Gastroesophageal sphincter (tissue), 4 donors: ENCODE data around the gene TRIM63. TPM values are rescaled to one million over a fixed set of nuclear protein-coding genes. Genes with fewer than 3 reads are reported as not detected.

ENCODE experiments used
- ATAC-seq: fragments of 150-250 bp; one replicate; pipeline ENCODE4 v1.9.1; 2016; ENCODE audit warnings: mild to moderate bottlenecking, moderate library complexity
- H3K27ac ChIP-seq, 4 donors: fragments of 200-600 bp; sonication (generic) in 3 of 4; 1 replicate in 3 of 4; 2 replicates in 1 of 4; pipeline ENCODE4 v1.5.1; 2016 to 2019
- H3K27me3 ChIP-seq: fragments of 200-600 bp; sonication (generic); one replicate; pipeline ENCODE4 v1.5.1; 2019
- H3K36me3 ChIP-seq, 2 donors: fragments of 200-600 bp; sonication (generic); one replicate each; pipeline ENCODE4 v1.5.1; 2019; ENCODE audit warnings: control low read depth in 1 of 2
- H3K4me1 ChIP-seq, 3 donors: fragments of 200-600 bp; sonication (generic); 1 replicate in 2 of 3; 2 replicates in 1 of 3; pipeline ENCODE4 v1.5.1; 2016 to 2019; ENCODE audit warnings: control low read depth in 2 of 3
- H3K4me3 ChIP-seq, 2 donors: fragments of 200-600 bp; sonication (generic); one replicate each; pipeline ENCODE4 v1.5.1; 2019; ENCODE audit warnings: mild to moderate bottlenecking in 1 of 2, moderate library complexity in 1 of 2
- H3K9me3 ChIP-seq, 3 donors: fragments of 200-600 bp; sonication (generic); one replicate each; pipeline ENCODE4 v1.5.1; 2017 to 2019; ENCODE audit warnings: control low read depth in 2 of 3
- EP300 ChIP-seq: sonication (generic); formaldehyde crosslinking; IDR thresholded peaks from one replicate; pipeline ENCODE4 v1.6.1; 2017; ENCODE audit warnings: antibody characterized with exemption, mild to moderate bottlenecking
- POLR2A ChIP-seq, 2 donors: fragments of 450-650 bp; IDR thresholded peaks; one replicate each; pipeline ENCODE4 v1.6.1; 2017; ENCODE audit warnings: antibody characterized with exemption in 2 of 2, mild to moderate bottlenecking in 2 of 2, moderate library complexity in 1 of 2
- POLR2AphosphoS5 ChIP-seq: sonication (generic); formaldehyde crosslinking; IDR thresholded peaks from one replicate; pipeline ENCODE4 v1.6.1; 2017; ENCODE audit warnings: antibody characterized with exemption
- WGBS, 2 donors: methylation state at CpG; one replicate each; pipeline ENCODE4 v1.1.5; 2018; ENCODE audit warnings: low coverage in 1 of 2; 5-methylcytosine and 5-hydroxymethylcytosine counted together
- total RNA-seq, 4 donors: library from RNA; depleted of rRNA; stranded (reverse); fragments of >200 nt; gene quantifications; one replicate each; pipeline ENCODE4 v1.1.0, GENCODE V29; 2016
- TF ChIP-seq, protein P1 (sequence below), 4 experiments: fragments of 200-600 bp in 2 of 4; fragments of 450-650 bp in 2 of 4; sonication (generic) in 1 of 4; IDR thresholded peaks; one replicate each; pipeline ENCODE4 v1.5.1; 2017 to 2019; ENCODE audit warnings: antibody characterized with exemption in 4 of 4, mild to moderate bottlenecking in 2 of 4, moderate library complexity in 2 of 4

The TRIM63 gene
- total RNA-seq, 4 donors from 2014 or later, result 0.15 to 2.3 (median 0.82) TPM

DNA sequence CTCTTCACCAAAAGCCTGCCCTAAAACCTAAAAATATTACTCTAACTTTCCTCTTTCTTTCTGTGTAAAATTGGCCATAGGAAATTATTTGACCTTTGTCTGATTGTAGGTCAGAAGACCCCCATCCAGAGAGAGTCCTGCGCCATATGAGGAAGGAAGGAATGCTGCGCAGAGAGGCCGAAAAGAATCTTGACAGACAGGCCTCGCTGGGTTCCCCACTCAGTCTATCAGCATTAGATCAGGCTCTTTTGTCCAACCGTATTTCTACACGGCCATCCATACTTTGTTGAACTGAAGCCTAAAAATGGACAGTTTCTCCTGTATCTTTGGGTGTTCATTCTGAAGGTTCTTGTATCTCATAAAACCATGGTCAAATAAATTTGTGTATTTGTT is 17.2 kb downstream of the TRIM63 start:
- Histone ChIP-seq H3K27me3 (peaks cover 82% of the 10 kb centered on the region), H3K4me3 (no peak overlapping the region), H3K27ac (no peak overlapping the region), H3K4me1 (peaks cover 0 to 14% (median 3%) of the 10 kb centered on the region in 3 donors), H3K9me3 (no peaks in the 10 kb centered on the region), H3K36me3 (no peaks in the 10 kb centered on the region)
- TF ChIP-seq POLR2A (IDR thresholded peaks at IDR 0.05) (no peak), EP300 (no peak), POLR2AphosphoS5 (no peak)
- TF ChIP-seq, protein P1, sequence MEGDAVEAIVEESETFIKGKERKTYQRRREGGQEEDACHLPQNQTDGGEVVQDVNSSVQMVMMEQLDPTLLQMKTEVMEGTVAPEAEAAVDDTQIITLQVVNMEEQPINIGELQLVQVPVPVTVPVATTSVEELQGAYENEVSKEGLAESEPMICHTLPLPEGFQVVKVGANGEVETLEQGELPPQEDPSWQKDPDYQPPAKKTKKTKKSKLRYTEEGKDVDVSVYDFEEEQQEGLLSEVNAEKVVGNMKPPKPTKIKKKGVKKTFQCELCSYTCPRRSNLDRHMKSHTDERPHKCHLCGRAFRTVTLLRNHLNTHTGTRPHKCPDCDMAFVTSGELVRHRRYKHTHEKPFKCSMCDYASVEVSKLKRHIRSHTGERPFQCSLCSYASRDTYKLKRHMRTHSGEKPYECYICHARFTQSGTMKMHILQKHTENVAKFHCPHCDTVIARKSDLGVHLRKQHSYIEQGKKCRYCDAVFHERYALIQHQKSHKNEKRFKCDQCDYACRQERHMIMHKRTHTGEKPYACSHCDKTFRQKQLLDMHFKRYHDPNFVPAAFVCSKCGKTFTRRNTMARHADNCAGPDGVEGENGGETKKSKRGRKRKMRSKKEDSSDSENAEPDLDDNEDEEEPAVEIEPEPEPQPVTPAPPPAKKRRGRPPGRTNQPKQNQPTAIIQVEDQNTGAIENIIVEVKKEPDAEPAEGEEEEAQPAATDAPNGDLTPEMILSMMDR (IDR thresholded peaks at IDR 0.05), result no peak
- WGBS, 2 donors, result 84 to 91% methylated on average over 5 to 6 of the region's 6 CpGs
- ATAC-seq, result no peak

DNA sequence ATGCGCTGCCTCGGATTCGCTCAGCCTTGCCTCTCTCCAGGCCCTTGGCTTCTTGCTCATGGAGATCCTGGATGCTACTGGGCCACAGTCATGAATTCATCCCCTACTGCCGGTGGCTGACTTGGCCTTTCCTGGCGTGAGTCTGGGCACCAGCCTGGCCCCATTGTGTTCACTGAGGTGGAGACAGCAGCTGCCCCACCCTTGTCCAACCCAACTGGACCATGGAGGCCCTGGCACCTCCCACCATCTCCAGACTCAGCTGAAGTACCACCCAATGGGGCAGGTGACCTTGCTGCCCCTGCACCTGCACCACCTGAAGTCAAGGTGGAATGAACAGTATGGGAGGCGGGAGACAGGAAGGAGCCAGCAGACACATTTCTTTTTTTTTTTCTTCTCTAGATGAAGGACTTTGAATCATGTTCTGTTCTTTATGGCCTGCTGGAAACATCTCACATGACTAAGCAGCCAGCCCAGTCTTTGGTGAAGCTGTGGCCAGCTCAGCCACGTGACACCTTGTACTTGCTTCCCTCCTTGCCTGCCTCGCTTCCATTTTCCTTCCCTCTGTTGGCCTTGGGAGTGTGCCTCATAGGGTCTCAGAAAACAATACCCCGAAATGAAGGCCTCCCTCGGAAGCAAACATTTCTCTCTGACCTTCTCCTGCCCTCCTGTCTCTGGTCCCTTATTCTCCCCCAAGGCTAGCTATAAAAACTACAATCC is 17.7 kb downstream of the TRIM63 start:
- TF ChIP-seq POLR2A (IDR thresholded peaks at IDR 0.05) (no peak), EP300 (no peak)
- Histone ChIP-seq H3K27me3 (peaks cover 84% of the 10 kb centered on the region), H3K4me3 (no peak overlapping the region), H3K4me1 (peaks cover 0 to 15% (median 3%) of the 10 kb centered on the region in 3 donors), H3K27ac (no peak overlapping the region), H3K36me3 (no peaks in the 10 kb centered on the region), H3K9me3 (no peaks in the 10 kb centered on the region)
- ATAC-seq, result no peak
- 60 to 72% methylated on average over 1 to 5 of the region's 10 CpGs for WGBS, 2 donors

DNA sequence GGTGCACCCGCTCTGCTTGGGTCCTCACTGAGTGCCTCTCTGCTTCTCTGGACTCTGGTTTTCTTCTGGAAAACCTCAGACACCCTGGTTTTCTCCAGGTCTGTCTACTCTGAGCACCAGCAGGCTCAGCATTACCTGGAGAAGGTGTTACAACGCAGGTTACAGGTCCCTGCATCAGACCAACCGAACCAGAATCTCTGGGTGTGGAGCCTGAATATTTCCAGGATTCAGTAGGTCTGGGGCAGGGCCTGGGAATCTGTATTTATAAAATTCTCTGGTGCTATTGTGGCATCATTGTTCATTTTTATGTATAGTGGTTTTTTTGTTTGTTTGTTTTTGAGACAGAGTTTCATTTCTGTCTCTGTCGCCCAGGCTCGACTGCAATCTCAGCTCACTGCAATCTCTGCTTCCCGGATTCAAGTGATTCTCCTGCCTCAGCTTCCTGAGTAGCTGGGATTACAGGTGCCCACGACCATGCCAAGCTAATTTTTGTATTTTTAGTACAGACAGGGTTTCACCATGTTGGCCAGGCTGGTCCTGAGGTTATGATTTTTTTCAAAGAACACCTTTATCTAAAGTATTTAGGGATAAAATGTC is 20.1 kb downstream of the TRIM63 start:
- H3K27me3 ChIP-seq, result peaks cover 88% of the 10 kb centered on the region
- H3K4me3 ChIP-seq, result no peak overlapping the region
- no peak overlapping the region for H3K27ac ChIP-seq
- peaks cover 0 to 15% (median 3%) of the 10 kb centered on the region in 3 donors for H3K4me1 ChIP-seq
- no peaks in the 10 kb centered on the region for H3K9me3 ChIP-seq
- WGBS, 2 donors, result 40 to 72% methylated on average over 1 to 6 of the region's 7 CpGs
- no peaks in the 10 kb centered on the region for H3K36me3 ChIP-seq
- ATAC-seq, result no peak
- TF ChIP-seq, protein P1 (IDR thresholded peaks at IDR 0.05), result no peak
- TF ChIP-seq EP300, result no peak
- TF ChIP-seq POLR2AphosphoS5, result no peak
- no peak for TF ChIP-seq POLR2A (IDR thresholded peaks at IDR 0.05)

DNA sequence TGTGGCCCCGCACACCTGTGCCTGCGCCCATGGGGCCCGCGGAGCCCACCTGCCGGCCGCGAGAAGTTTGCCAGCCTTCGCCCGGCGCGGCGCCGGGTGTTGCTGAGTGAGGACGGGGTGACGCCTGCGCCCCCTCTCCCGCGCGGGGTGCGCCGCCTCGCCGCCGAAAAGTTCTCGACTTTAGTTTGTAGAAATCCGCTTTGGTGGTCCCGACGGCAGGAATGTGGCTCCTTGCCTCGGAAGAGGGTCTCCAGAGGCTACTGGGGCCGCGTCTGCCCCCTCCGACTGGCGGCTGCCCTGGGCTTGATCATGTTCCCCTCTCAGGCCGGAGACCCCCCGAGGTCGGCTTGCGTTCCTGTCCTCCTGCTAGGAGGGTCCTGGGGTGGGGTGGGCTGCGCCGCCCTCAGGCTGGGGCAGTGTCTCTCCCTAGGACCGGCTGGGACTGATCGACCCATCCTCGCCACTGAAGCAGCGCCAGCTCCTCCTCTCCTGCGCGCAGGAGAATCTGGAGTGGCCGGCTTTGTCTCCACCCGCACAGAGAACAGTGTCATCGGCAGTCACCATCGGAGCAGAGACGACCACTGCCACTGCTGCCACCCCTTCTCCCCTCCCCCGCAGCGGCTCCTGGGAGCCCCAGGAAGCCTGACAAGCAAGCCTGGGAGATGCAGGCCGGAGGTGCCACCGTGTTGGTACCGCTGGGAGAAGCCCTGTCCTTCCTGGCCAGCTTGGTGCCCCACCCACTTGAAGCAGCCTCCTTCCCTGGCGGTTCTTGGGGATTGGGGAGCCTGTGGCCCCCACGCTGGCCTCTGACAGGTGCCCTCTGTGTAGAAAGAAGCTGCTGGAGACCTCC is 21.0 kb downstream of the TRIM63 start:
- TF ChIP-seq POLR2A (IDR thresholded peaks at IDR 0.05), result no peak
- TF ChIP-seq, protein P1 (IDR thresholded peaks at IDR 0.05), result no peak
- TF ChIP-seq POLR2AphosphoS5, result no peak
- TF ChIP-seq EP300, result no peak
- Histone ChIP-seq H3K36me3 (no peaks in the 10 kb centered on the region), H3K4me1 (peaks cover 0 to 15% (median 3%) of the 10 kb centered on the region in 3 donors), H3K9me3 (no peaks in the 10 kb centered on the region), H3K4me3 (peak overlapping the region in 1 of 2 donors; percentile 27), H3K27me3 (peaks cover 93% of the 10 kb centered on the region), H3K27ac (no peak overlapping the region)
- no peak for ATAC-seq
- 0% methylated on average over 2 to 5 of the region's 57 CpGs for WGBS, 2 donors

DNA sequence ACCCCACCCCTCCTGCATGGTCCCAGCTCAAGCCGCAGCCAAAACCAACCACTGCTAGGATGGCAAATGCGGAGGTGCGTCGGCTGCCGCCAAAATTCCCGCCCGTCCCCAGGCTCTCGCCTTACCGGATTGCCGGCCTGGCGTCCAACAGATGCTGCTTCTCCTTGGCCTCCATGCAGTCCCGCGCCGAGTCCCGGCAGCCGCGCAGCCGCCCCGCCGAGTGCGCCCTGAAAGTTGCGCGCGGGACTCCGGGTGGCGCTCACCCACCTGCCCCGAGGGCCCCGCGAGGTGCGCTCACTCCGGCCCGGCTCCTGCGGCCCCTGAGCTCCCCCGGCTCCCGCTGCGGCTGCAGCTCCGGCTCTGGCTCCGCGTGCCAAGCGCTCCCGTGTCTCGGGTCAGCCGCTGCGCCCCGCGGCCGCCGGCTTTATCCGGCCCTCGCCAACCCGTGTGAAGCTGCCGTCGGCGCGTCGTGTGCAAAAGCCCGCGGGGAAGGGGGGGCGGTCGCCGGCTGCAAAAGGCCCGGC is 21.6 kb downstream of the TRIM63 start, which contains the start of gene SLC30A2:
SLC30A2 (minus strand) TSS at position 397 of the 524 bp plus-strand sequence; CDS start at position 175, 222 bp downstream.
- TF ChIP-seq POLR2A (IDR thresholded peaks at IDR 0.05) (no peak), EP300 (no peak), POLR2AphosphoS5 (no peak)
- TF ChIP-seq, protein P1 (IDR thresholded peaks at IDR 0.05), result no peak
- Histone ChIP-seq H3K27ac (no peak within 1 kb of the TSS), H3K9me3 (no peaks in the 10 kb centered on the region), H3K4me1 (peaks cover 0 to 15% (median 3%) of the 10 kb centered on the region in 3 donors), H3K4me3 (peak within 1 kb of the TSS in 1 of 2 donors; percentile 27), H3K27me3 (peaks cover 93% of the 10 kb centered on the region), H3K36me3 (no peaks in the 10 kb centered on the region)
- ATAC-seq, result no peak
- WGBS, 2 donors, result 0% methylated on average over 2 of the region's 62 CpGs; no CpG with 5 or more reads in 1 of the 2 donors
